ENCODE data around the gene PHF23. TPM values are rescaled to one million over a fixed set of nuclear protein-coding genes. Genes with fewer than 3 reads are reported as not detected.
A peak's percentile ranks its signal among the peaks of the same experiment; 100 is the strongest.

The PHF23 gene
- total and polyA plus RNA-seq, 8 donors, result 7.0 to 23.3 (median 11.9) TPM

DNA sequence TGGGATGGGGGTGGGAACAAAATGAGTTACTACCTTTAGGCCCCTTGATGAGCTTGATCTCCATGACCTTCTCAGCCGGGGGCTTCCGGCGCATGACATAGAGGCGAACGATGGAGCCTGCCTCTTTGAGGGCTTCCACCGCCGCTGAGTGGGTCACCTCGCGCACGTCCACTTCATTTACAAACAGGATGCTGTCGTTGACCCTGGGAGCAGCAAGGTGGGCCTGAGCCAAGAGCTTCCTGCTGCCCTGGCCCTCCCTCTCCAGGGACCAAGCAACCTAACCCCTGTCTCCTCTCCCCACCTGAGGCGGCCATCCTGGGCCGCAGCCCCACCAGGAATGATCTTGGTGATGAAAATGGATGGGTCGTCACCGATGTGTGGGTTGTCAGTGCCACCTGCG is 35.9 kb downstream of the PHF23 start:
- FAIRE-seq (no peak), DNase-seq (peak in 3 of 6 donors; percentile 15 to 55 (median 24)), ATAC-seq (no peak)
- no peaks in the 10 kb centered on the region for H3K9me3 ChIP-seq
- intact Hi-C loops (cut with DNase I), result no loop called here
- H3K4me1 ChIP-seq, result no peaks in the 10 kb centered on the region
- H3K36me3 ChIP-seq, result no peaks in the 10 kb centered on the region
- H3K27ac ChIP-seq, result no peak overlapping the region
- H3K27me3 ChIP-seq, result no peaks in the 10 kb centered on the region
- TF ChIP-seq CTCF (IDR thresholded peaks at IDR 0.05), result no peak
- H3K4me3 ChIP-seq, result no peak overlapping the region
- WGBS, 2 donors, result 93% methylated on average over 13 to 16 of the region's 16 CpGs

DNA sequence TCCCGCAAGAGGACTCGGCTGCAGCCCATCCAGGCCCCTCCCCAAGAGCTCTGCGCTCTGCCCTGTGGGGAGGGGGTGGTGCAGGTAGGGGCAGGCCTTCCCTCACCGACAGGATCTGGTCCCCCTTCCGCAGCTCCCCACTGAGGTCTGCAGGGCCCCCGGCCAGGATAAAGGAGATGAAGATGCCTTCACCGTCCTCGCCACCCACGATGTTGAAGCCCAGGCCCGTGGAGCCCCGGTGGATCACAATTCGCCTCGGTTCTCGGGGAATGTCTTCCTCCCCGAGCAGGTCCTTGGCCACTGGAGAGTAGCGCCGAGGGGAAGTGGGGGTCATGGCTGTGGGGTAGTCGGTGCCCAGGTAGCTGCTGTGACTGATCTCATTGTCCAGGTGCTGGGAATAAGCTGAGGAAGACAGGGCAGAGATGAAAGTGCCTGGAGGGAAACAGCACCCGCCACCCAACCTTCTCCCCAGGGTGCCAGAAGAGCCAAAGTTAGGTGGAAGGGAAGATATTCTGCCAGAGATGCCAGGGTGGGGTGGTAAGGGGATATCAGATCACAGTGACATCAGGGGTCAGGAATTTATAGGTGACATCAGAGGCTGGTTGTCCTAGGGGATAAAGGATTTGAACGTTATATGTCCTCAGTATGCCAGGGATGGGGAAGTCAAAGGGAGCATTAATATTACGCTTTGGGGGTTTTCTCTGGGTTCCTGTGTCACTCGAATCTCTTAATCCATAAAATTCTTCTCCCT is 42.4 kb downstream of the PHF23 start:
- no peaks in the 10 kb centered on the region for H3K4me1 ChIP-seq
- H3K27me3 ChIP-seq, result no peaks in the 10 kb centered on the region
- ATAC-seq, result no peak
- FAIRE-seq, result no peak
- 85 to 93% methylated on average over 22 of the region's 22 CpGs for WGBS, 2 donors
- no peak overlapping the region for H3K4me3 ChIP-seq
- DNase-seq, result peak in 1 of 6 donors; percentile 46
- H3K36me3 ChIP-seq, result no peaks in the 10 kb centered on the region
- no peaks in the 10 kb centered on the region for H3K9me3 ChIP-seq
- no peak for TF ChIP-seq CTCF (IDR thresholded peaks at IDR 0.05)
- H3K27ac ChIP-seq, result no peak overlapping the region
- intact Hi-C loops (cut with DNase I), result no loop called here

DNA sequence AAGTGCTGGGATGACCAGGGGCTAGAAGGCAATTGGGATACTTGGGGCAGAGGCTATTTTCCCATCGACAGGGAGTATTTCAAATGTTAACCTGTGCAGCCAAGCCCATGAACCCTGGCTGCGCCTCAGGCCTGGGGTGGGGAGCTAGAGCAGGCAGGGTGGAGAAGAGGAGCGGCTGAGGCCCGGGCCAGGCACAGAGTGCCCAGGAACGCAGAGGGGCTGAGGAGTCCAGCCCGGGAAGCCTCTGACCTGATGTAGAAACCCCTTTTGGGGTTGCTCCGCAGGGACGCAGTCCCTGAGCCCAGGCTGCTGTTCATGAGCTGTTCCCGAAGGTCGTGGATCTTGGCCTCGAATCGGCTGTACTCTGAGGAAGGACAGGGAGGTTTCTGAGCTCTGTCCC is 43.3 kb downstream of the PHF23 start:
- FAIRE-seq (no peak), ATAC-seq (no peak), DNase-seq (peak in 2 of 6 donors; percentile 10 to 30)
- no peaks in the 10 kb centered on the region for H3K4me1 ChIP-seq
- H3K36me3 ChIP-seq, result no peaks in the 10 kb centered on the region
- WGBS, 2 donors, result 85 to 88% methylated on average over 12 of the region's 12 CpGs
- no peaks in the 10 kb centered on the region for H3K9me3 ChIP-seq
- H3K27ac ChIP-seq, result no peak overlapping the region
- no peaks in the 10 kb centered on the region for H3K27me3 ChIP-seq
- intact Hi-C loops (cut with DNase I), result no loop called here
- no peak for TF ChIP-seq CTCF (IDR thresholded peaks at IDR 0.05)
- H3K4me3 ChIP-seq, result no peak overlapping the region

- FAIRE-seq (no peak), DNase-seq (peak in 1 of 6 donors; percentile 28), ATAC-seq (no peak)
- Histone ChIP-seq H3K4me3 (no peak overlapping the region), H3K4me1 (no peaks in the 10 kb centered on the region), H3K36me3 (no peaks in the 10 kb centered on the region), H3K9me3 (no peaks in the 10 kb centered on the region), H3K27me3 (no peaks in the 10 kb centered on the region), H3K27ac (no peak overlapping the region)
- TF ChIP-seq CTCF (IDR thresholded peaks at IDR 0.05), result no peak
- 76 to 80% methylated on average over 12 of the region's 12 CpGs for WGBS, 2 donors
- intact Hi-C loops (cut with DNase I), result no loop called here
Observed at GRCh38 chr17:7192271-7192937, 46.9 kb downstream of the PHF23 start.
